CD4-positive, alpha-beta T cell treated with Interleukin-12 subunit alpha and Interleukin-12 subunit beta, for 1 hour (primary cell): ENCODE data around the gene SYTL5.

Experiments
- DNase-seq: peaks from one replicate; pipeline ENCODE4 v3.0.0-alpha.2; 2020

The SYTL5 gene

DNA sequence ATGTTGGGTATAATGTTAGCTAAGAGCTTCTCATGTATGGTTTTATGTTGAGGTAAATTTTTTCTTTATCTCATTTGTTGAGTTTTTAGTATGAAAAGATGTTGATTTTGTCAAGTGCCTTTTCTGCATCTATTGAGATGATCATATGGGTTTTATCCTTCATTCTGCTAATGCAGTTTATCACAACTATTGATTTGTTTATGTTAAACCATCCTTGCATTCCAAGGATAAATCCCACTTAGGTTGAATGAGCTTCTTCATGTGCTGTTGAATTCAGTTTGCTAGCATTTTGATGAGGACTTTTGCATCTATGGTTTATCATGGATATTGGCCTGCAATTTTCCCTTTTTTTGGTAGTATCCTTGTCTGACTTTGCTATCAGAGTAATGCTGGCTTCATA lies 93.3 kb downstream of the SYTL5 start:
- no peak for DNase-seq

DNA sequence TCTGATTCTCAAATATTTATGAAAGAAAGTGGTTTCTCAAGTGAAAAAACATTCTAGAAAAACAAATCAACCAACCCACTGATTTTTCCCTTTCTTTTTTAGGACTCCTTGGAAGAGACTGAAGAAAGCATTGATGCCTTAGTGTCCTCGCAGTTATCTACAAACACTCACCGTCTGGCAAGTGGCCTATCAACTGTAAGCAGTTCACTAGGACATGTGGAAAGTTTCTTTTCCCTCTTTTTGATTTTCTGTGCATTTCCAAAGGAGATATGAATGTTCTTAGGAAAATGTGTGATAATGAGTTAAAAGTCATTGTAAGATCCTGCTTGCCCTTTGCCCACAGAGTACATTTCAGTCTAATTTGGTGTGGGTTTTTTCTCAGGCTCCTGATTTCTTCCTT lies 95.9 kb downstream of the SYTL5 start:
- no peak for DNase-seq

- no peak for DNase-seq
Measured at GRCh38 chrX:38102875-38103274, 96.5 kb downstream of the SYTL5 start.

- no peak for DNase-seq
Measured at GRCh38 chrX:38103857-38104812, 97.8 kb downstream of the SYTL5 start.

DNA sequence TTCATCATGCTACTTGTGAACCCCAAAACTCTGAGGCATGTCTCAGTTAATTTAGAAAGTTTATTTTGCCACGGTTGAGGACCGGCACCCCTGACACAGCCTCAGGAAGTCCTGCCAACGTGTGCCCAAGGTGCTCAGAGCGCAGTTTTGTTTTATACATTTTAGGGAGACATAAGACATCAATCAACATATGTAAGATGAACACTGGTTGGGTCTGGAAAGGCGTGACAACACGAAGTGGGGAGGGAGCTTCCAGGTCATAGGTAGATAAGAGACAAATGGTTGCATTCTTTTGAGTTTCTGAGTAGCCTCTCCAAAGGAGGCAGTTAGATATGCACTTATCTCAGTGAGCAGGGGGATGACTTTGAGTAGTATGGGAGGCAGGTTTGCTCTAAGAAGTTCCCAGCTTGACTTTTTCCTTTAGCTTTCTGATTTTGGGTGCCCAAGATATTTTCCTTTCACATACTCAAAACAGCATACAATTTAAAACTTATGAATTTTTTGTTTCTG lies 98.9 kb downstream of the SYTL5 start:
- no peak for DNase-seq

GRCh38 chrX:38106991-38107655 lies 100.8 kb downstream of the SYTL5 start:
- DNase-seq, result no peak

DNA sequence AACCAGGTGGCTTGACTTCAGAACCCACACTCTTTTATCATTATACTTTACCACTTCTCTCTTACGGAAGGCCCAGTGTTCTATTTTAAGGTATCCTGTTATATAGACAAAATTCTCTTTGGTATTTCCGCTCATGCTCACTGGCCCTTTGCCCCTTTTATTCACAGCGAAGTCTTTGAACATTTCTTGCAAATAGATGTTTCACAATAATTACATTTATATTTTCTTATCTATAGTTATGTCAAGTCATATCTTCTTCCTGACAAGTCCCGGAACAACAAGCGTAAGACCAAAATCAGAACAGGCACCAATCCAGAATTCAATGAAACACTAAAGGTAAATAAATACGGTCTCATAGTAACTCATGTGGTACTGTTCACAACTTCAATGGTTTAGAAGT lies 102.0 kb downstream of the SYTL5 start:
- no peak for DNase-seq

DNA sequence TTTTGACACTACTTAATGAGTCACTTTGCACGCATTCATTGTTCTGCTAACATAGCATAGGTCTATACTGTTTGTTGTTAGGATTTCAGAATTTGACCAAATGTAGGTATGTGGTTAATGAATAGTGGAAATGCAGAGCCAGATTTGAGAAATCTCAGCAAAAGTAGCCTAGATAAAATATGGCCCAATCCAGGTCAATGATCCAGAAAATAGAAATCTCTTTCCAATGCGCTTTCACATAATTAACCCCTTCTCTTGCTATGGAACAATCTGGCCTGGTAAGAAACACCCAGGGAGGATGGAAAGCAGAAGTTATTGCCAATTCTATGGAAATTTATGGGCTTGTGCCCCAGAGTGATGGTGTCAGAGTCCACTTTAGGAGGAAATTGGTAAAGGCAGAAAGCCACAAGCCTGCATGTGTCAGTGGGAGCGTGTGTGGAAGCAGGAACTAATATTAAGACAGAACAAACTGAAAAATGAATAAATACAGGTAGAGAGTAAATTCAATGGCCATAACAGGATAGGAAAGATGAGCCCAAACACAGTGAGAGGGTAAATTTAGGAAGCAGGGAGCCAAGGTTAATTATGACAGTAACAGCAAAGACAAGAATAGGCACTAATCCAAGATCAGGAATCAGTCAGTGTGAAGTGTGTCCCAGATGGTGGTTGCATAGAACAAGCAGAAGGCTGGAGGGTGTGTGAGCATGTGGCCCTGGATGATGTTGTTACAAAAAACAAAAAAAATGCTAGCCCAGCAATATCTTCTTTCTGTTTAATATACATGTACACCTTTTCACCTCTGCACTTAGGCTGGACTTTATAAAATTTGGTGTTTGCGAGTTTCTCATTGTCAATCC lies 102.9 kb downstream of the SYTL5 start:
- DNase-seq, result no peak

GRCh38 chrX:38110231-38110630 lies 103.9 kb downstream of the SYTL5 start:
- DNase-seq, result no peak

GRCh38 chrX:38111196-38111595 lies 104.8 kb downstream of the SYTL5 start:
- DNase-seq, result no peak

DNA sequence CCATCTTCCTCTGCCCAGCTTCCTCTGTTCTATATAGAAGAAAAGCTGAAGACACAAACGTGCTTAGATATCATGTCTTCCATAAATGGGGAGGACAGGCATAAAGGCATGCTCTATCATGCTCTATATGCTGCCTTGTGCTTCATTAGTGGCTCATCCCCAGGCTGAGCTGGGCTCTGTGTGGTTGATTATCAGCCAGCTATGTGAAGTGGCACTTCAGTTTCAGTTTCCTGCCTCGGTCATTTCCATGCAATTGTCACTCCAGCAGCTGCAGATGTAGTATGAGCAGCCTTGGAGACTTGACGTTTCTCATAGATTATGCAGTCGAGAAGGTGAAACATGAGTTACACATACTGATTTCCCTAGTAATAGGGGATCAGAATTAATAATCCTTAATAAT lies 106.2 kb downstream of the SYTL5 start:
- DNase-seq, result no peak

DNA sequence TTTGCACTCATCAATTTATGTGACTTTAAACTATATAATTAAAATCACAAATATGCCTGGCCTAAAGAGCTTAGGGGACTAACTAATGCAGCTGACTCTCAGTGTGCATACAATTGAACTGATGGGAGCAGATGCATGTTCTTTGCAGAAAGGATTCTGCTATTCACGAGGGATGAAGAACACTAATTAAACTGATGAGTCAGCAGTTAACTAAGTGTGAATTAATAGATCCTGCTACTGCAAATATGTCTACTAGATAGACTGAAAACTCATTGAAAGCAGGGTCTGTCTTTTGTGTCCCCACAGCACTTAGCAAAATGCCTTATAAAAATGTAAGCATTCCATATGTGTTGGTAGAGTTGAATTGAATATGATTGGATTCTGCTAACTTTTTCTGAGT lies 110.4 kb downstream of the SYTL5 start:
- DNase-seq, result no peak

GRCh38 chrX:38117485-38117884 lies 111.1 kb downstream of the SYTL5 start:
- DNase-seq, result no peak

- DNase-seq, result no peak
Measured at GRCh38 chrX:38124000-38124399, 117.6 kb downstream of the SYTL5 start.

- DNase-seq, result no peak
Measured at GRCh38 chrX:38126179-38126578, 119.8 kb downstream of the SYTL5 start.

DNA sequence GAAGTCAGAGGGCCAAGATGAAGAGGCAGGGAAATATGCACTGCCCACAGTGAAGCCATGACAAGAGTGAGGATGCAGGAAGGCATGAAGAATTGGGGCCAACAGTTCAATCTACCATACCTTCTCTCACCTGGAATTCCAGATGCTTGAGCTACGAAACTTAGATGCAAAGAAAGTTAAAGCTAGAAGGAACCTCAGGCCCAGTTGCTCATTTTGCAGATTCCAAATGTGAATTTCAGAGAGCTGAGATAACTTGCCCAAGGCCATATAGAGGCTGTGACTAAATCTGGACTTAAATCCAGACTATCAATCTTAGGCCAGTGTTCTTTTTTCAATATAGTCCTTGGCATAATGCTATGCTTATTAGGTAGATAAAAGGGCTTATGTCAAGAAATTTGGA lies 121.6 kb downstream of the SYTL5 start:
- DNase-seq, result no peak

DNA sequence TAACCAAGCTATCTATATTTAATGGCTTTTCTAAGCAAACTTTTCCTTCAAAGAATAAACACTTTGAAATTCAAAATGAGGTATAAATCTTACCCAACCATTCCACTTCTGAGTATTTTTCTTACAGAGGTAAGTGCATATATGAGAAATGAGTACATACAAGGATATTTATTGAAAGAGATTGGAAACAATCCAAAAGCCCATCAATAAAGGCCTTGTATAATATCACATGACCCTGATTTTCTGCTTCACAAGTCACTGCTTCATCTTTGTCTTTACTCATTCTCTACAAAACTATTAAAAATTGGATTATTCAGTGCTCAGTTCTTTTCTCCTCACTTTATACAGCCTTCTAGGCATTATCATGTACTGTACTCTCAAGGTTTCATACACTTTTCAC lies 123.0 kb downstream of the SYTL5 start:
- DNase-seq, result no peak

- no peak for DNase-seq
Measured at GRCh38 chrX:38138157-38138891, 132.0 kb downstream of the SYTL5 start.

DNA sequence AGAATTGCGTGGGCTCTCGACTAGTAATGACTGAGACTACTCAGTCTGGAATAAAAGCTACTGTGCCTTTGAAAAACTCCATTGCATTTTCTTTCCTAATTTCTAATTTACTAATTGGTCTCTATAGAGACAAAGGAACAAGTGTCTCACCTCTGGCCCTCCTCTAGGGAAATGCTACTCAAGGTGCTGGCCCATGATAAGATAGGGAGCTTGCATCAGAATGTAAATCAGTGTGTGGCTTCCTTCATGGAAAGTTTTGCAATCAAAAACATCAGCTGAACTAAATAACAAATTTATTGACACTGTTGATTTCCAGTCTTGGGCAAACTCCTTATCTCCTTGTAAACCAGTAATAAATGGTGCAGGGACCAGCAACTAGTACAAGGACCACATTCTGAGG lies 132.5 kb downstream of the SYTL5 start:
- no peak for DNase-seq

GRCh38 chrX:38142610-38143009 lies 136.3 kb downstream of the SYTL5 start:
- DNase-seq, result no peak

GRCh38 chrX:38149016-38149415 lies 142.7 kb downstream of the SYTL5 start:
- DNase-seq, result no peak

DNA sequence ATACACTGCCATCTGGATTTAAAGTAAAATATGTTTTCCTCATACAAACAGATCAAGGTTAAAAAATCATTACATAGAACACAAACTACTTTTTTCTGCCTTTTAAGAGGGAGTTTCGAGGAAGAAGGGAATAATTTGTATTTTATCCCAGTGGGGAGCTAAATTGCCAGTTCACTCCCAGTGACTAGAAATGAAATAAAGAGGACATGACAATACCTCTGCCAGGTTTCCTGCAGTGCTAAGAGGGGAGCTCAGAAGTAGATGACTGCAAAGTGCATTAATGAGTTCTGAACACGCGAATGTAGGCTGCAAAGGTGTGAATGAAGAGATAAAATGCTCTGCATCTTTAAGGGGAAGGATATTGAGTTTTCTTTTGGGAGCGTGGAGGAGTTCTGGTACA lies 144.6 kb downstream of the SYTL5 start:
- no peak for DNase-seq
